Nucleus accumbens (tissue), 56 donors: ENCODE data around the gene CACNA1B.

Experiments
- DNase-seq, 56 donors: peaks; one replicate each; lab custom pipeline; 2025; lab: John Stamatoyannopoulos, UW

CACNA1B gene

DNA sequence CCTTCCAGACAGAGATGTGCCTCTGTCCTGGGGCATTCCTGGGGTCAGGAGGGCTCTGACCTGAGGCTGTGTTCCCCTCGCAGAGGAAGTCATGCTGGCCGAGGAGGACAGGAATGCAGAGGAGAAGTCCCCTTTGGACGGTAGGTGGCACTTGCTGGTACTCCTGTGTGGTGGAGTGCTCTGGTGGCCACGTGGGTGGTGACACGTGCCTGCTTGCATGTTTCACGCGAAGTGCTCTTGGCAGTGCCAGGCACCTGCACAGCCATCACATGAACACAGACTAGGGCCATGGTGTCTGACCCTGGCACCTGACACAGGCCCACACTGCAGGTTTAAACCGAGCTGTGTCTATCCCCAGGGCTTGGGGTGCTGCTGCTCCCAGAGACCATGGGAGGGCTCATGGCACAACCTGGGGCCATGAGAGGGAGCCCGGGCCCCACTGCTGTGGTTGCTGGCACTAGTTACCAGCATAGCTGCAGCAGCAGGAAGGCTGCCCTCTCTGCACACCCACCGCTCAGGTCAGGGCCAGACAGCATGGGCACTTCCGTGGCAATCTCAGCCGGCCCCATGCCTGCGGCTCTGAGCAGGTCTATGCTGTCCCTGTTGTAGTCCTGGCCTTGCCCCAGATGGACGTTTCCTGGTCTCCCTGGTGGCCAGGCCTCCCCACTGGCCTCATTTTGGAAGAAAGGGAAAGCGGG is 79.3 kb downstream of the CACNA1B start:
- DNase-seq, result peak in 1 of 56 donors; percentile 28

DNA sequence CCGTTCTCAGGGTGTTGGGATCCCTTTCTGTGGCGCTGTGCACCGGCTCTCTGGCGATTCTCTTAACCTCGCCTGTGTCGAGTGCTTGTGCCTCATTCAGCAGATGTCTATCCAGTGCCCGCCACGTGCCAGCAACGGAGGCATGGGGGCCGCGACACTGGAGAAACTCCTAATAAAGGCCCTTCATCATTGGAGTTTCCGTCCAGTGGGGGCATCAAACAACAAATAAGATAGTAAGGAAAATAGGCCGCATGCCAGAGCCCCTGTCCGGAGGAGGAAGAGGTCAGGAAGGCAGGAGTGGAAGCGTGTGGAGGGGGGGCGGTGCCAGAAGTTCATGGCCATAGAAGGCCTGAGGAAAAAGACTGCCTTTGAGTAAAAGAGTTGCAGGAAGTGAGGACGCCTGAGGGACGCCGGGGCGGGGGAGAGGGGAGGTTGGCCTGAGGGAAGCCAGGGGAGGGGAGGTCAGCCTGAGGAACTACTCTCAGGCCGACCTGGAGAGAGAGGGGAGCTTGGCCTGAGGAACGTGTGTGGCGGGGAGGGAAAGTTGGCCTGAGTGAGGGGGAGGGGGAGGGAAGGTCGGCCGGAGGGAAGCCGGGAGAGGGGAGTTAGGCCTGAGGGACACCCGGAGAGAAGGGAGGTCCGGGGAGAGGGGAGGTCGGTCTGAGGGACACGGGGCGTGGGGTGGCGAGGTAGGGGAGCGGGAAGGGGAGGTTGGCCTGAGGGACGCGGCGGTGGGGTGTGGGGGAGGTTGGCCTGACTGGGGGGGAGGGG is 82.2 kb downstream of the CACNA1B start:
- DNase-seq, result no peak

DNA sequence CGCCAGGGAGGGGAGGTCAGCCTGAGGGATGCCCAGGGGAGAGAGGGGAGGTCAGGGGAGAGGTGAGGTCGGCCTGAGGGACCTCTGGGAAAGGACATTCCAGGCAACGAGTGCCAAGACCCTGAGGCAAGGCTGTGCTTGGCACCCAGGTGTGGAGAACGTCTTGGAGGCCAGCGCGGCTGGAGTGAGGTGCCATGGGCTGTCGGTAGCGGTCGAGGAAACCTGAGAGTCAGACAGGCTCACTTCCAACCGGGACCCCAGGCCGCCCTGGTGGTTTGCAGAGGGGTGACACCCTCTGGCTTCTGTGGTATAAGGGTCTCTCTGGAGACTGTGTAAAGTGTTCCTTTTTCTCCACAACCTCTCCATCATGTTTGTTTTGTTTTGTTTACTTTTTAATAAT is 82.9 kb downstream of the CACNA1B start:
- DNase-seq, result no peak

DNA sequence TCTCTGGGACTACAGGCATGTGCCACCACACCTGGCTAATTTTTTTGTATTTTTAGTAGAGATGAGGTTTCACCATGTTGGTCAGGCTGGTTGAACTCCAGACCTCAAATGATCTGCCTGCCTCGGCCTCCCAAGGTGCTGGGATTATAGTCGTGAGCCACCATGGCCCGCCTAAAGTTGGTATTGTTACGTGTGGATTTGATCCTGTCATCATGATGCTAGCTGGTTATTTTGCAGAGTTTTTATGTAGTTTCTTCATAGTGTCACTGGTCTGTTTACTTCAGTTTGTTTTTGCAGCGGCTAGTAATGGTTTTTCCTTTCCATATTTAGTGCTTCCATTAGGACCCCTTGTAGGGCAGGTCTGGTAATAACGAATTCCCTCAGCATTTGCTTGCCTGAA is 85.9 kb downstream of the CACNA1B start:
- no peak for DNase-seq

DNA sequence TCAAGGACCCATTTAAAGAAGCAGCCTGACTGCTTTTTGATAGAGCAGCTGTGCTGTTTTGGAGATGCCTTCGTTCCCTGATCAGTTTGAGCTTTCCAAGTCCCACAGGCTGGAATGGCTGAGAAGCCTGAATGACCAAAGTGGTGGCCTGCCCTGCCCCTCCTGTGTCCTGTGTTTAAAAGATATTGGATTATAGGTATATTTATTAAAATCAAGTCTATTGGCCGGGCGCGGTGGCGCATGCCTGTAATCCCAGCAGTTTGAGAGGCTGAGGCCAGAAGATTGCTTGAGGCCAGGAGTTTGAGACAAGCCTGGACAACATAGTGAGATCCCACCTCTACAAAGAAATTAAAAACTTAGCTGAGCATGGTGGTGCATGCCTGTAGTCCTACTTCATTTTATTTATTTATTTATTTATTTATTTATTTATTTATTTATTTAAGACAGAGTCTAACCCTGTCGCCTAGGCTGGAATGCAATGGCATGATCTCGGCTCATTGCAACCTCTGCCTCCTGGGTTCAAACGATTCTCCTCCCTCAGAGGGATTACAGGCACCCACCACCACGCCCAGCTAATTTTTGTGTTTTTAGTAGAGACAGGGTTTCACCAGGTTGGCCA is 87.7 kb downstream of the CACNA1B start:
- no peak for DNase-seq

DNA sequence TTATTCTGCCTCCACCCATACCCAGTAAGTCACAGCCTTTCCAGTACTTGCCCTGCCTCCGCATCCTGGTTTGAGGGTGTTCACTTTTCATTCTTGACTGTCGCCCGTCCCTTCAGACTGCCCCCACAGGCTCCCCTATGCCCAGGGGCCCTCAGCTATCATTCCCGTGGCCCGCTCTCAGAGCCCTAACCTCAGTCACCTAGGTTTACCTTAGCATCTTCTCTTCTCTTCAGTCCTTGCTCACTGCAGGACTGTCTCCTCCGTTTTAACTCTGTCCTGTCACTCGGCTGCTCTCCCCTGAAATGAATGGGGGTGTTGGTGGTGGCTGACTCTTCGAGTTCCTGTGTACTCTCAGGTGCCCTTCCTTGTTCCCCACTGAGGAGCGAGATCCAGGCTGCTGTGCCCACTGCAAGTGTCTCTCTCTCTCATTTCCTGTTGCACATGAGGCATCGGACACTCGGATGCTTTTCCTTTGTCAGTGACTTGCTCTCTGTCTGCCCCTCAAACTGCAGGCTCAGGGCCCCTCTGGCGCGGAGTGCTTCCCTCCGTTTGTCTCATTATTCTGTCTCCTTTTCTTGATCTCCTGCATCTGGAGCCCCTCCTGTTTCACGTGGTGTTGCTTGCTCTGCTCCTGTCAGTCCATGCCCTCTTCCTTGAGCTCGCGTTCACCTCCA is 89.8 kb downstream of the CACNA1B start:
- DNase-seq, result no peak

DNA sequence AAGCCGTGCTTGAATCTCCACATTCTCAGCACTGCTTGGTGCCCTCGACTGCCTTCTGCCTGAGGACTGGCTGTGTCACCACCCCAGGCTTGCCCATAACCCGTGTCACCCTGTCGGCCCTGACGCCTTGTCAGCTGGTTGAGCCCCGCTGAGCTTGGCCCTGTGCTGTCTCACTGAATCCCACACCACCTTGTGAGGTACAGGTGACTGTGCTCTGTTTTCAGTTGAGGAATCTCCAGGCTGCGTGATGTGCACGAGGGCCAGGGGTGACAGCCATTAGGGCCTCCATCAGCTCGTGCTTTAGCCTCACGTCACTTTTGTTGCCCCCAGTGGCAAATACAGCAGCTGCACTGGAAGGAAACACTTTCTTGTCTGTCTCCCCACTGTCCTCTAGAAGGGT is 90.7 kb downstream of the CACNA1B start:
- DNase-seq, result no peak

DNA sequence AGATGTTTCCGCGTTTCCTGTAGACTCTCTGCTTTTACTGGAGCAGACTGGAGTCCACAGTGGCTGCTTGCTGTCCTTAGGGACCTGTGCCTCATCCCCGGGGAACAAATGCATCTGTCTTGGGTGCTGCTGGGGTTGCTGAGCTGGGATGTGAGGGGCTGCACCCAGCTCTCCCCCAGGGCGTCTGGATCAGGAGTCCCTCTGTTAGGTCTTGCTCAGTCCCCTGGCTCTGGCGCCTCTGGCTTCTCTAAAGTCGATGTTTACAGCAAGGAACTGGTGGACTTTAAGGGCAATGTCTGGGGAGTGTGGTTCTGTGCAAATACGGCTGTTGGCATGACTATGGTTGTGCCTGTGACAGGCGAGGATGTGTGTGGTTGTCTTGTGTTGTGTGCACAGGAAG is 91.4 kb downstream of the CACNA1B start:
- DNase-seq, result no peak

DNA sequence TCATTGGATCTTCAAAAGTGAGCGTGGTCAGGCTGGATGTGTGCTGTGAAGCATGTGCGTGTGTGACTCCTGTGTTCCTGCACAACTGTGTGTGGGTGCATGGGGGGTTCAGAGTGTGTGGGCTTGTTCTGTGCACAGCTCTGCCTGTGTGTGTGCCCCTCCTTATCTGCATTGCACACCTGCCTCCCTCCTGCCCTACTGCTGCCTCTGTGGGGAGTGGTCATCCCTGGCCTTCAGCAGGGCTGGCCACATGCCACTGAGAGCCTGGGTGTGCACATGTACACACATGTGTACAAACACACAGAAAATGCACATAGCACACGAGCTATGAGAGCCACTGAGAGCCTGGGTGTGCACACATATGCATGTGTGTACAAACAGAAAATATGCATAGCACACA is 92.1 kb downstream of the CACNA1B start:
- DNase-seq, result no peak

DNA sequence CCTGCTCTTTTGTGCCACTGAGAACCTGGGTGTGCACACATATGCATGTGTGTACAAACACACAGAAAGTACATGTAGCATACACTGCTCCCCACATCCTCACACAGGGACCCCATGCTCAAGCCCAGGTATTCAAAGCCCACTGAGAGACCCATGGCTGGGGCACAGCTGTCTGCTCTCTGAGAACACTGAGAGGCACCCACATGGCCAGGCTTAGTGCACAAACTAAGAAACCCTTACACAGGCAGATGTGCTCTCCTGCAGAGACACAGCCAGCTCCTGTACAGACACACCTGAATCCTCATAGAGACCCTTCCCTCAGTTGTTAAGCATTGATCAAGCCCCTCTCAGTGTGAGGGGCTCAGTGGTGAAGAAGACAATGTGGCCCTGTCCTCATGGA is 92.5 kb downstream of the CACNA1B start:
- no peak for DNase-seq

DNA sequence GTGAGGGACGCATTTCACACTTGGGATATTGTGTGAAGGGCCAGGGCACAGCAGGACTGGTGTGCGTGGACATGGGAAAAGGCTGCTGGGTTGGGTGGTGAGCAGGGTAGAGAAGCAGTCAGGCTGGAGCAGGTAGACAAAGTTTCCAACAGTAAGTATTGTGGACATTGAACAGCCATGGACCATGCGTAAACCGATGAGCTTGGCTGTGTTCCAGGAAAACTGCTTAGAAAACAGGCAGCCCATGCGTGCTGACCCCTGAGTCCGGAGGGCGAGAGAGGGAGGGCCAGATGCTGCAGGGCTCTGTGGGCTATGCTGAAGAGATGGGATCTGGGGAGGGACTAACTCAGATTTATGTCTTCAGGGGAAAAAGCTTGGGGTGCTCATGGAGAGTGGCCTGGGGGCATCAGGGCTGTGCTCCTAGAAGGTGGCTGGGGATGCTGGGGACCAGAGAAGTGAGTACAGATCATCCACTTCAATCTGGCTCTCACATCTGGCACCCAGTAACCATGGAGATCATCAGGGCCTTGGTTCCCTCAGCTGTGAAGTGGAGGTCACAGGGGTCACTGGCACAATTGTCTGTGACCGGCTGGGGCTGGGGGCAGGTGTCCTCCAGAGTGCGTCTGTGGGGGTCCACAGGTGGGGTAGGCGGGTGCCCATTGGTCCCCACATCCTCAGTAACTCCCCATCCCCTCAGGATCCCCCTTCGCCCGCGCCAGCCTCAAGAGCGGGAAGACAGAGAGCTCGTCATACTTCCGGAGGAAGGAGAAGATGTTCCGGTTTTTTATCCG is 93.3 kb downstream of the CACNA1B start:
- no peak for DNase-seq

DNA sequence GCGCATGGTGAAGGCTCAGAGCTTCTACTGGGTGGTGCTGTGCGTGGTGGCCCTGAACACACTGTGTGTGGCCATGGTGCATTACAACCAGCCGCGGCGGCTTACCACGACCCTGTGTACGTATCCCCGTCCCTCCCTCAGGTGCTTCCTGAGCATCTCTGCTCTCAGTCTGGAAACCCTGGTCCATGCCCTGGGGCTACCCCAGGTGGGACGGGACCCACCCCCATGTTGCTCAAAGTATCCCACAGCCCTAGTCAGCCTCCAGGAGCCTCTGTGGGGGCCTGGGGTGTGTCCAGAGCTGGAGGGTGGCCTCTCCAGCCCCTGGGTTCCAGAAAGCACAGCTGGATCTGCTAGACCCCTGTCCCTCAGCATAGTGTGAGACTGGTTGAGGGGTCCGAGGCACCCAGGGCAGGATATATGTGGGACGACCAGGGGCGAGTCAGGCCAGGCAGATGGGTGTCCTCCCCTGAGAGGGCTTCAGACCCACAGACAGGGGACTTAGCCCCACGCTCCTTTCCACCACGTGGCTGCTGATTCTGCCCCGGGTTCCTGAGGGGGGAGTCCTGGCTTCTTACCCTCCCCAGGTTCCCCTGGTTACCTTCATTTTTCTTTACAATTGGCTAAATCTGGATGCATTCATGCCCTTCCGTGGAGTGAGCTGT is 94.0 kb downstream of the CACNA1B start:
- DNase-seq, result no peak

DNA sequence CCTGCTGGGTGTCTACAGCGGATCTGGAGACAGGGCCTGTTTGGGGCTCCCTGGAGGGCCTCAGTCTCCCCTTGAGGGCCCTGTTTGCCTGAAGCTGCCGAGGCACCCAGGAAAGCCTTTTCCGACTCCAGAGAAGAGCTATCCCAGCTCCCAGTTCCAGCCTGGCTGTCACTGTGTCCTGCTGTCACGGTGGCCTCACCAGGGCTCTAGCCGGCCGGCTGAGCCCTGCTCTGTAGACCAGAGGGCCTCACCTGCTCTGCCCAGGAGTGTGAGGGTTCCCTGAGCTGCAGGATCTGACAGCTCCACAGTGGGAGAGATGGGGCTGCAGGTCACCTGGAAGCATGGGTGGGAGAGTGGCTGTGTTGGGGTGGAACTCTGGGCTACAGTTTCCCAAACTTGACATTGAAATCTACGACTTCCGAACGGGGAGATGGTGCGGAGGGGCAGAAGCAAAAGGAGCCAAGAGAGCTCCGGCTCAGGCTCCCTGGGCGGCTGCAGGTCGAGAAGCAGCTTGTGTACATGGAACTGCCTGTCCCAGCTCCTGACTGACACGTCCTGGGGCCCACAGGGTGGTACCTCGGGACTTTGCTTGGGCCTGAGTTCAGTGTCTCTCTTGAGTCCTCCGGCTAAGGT is 94.9 kb downstream of the CACNA1B start:
- DNase-seq, result no peak

DNA sequence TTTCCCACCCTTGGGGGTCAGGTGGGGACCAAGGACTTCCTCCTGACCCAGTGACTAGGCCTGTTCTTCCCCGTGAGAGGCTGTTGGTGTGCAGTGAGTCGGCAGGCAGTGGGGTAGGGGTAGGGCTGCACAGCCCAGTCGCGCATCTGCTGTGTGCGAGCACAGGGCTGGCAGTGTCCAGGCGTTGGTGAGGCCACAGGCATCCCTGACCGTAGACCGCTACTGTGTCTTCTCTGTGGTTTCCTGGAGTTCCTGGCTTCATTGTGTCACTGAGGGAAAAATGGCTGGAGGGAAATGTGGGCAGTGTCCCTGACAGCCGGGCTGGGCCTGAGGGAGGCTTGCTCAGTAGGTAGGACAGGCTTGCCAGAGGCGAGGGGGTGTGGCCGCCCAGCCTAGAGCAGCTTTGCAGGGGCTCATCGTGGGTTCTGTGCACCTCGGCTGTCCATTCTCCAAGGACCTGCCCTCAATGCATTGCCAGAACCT is 95.4 kb downstream of the CACNA1B start:
- no peak for DNase-seq

DNA sequence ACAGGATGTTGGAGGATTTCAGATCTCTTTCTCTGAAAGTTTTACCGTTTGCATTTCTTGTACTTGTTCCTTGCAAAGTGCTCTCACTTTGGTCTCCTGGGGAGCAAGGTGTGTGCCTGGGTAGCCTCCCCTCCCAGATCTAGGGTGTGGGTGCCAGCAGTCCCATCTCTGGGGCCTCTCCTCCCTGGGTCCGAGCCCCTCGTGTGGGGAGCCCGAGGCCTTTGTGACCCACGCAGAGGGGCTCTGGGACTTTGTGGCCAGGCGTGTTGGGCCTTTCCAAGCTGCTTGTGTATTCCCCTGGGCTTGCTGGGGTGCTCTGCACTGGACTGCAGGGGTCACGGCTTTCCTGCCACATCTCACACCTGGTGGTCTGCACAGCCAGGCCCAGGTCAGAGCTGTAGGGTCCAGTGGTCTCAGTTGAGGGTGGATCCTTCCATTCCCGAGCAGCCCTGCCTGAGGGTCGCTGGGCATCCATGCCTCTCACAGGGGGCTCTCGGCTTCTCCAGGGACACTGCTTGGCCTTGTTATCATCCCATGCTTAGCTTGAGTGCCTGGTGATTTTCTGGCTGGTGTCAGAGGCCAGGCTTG is 96.3 kb downstream of the CACNA1B start:
- DNase-seq, result no peak

DNA sequence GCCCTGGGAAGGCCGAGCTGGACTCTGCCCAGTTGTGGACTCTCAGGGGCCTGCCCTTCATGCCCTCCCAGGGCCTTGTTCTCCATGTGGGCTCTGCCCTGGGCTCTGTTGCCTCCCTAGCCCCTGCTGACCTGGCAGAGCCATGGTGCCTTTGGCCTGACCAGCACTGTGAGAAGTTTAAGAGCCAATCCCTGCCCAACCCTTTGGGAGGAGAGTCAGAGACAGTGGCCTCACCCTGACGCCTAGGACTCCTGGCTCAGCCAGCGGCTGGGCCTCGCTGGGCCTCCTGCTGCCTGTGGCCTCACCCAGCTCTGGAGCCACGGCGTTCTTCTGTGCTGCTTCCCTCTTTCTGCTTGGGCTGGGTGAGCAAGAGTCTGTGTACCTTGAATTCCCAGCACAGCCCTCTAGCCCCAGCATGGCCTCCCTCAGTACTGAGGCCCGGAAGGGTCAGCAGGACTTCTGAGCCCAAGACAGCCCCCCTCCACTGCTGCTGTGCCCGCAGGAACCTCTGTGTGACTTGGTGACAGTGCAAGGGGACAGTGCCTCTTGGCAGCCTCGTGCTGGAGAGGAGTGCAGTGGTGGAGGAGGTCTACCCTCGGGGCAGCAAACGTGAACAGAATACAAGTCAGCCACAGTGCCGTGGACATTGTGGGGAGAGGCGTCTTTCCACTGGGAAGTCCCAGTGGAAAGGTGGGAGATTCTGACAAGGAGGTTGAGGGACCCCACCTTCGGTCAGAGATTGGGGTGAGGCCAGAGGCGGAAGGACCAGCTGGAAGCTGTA is 97.4 kb downstream of the CACNA1B start:
- no peak for DNase-seq

DNA sequence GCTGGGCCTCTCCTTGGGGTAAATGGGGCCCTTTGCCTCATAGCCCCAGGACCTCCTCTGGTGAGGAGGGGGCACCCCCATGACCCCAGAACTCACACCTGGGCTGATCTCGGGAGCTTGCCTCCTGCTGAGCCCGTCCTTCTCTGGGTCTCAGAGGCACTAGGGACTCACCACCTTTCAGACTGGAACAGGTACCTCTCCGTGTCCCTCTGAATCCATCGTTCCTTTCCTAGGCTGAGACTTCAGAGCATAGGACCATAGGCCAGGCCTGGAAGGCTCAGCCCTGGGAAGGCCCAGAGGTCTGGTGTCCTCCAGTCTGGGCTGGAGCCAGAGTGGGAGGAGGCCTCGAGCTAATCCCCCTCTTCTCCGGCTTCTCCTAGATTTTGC is 97.9 kb downstream of the CACNA1B start:
- no peak for DNase-seq

DNA sequence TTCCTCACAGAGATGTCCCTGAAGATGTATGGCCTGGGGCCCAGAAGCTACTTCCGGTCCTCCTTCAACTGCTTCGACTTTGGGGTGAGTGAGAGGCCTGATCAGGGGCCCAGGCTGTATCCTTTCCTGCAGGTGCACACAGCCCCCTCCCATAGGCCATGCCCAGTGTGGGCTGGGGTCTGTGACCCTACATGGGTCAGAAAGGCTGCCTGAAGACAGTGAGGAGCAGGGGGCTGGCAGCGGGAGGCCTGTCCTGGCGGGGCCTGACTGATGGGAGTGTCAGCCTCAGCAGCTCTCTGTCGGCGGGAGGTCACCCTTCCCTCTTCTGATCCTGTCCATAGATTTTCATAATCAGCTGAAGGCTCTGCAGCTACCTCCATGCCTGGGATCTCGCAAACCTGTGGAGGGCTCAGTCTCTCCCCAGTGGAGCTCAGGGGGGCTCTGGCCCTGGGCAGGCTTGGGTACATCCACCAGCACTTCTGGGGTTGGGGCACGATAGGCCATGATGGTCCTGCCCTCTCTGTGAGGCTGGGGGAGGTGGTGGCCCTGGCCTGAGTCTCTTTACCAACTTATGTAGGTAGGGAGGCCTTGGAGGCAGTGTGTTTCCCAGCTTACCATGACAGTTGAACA is 98.5 kb downstream of the CACNA1B start:
- DNase-seq, result no peak
